ENCODE data around the gene CMSS1.

- TF ChIP-seq CTCF (IDR thresholded peaks at IDR 0.05 in 4 of 5, conservative IDR thresholded peaks at IDR 0.05 in 1 of 5) (no peak), POLR2A (IDR thresholded peaks at IDR 0.05) (no peak)
Observed at GRCh38 chr3:100226712-100227429, 409.2 kb downstream of the CMSS1 start.
